ENCODE measurements around the gene CYCS.

CYCS gene

GRCh38 chr7:25125137-25125946, at the start of gene CYCS:
Gene CYCS, minus strand, starts transcription at chr7:25125260. Its CDS starts 1,141 bp downstream, at chr7:25124119.
- DNase-seq, result peak; percentile 98 to 100

DNA sequence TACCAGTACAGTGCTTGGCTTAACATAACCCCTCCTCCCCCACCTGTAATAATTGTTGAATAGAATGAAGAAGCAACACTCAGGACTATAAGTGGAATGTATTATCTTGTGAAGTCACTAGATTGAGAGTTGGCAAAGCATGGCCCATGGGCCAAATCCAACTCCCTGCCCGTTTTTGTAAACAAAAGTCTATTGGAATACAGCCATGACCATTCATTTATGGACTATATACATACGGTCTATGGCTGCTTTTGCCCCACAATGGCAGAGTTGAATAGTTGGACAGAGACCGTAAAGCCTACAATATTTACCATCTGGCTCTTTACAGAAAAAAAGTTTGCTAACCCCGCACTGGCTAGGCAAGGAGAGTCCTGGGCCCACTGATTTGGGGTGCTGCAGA, 48.1 kb upstream of the CYCS start:
- DNase-seq, result no peak

- DNase-seq, result no peak
Measured at GRCh38 chr7:25171516-25171915, 46.5 kb upstream of the CYCS start.

GRCh38 chr7:25171071-25171470, 46.0 kb upstream of the CYCS start:
- no peak for DNase-seq

DNA sequence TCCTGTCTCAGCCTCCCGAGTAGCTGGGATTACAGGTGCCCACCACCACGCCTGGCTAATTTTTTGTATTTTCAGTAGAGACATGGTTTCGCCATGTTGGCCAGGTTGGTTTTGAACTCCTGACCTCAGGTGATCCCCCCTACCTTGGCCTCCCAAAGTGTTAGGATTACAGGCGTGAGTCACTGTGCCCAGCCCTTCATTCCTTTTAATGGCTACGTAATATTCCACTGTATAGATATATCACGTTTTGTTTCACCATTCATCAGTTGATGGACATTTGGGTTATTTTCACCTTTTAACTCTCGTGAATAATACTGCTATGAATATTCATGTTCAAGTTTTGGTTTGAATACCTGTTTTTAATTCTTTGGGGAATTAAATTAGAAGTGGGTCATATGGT, 44.6 kb upstream of the CYCS start:
- DNase-seq, result no peak

- no peak for DNase-seq
Measured at GRCh38 chr7:25168145-25168544, 43.1 kb upstream of the CYCS start.

GRCh38 chr7:25167262-25167843, 42.3 kb upstream of the CYCS start:
- no peak for DNase-seq

DNA sequence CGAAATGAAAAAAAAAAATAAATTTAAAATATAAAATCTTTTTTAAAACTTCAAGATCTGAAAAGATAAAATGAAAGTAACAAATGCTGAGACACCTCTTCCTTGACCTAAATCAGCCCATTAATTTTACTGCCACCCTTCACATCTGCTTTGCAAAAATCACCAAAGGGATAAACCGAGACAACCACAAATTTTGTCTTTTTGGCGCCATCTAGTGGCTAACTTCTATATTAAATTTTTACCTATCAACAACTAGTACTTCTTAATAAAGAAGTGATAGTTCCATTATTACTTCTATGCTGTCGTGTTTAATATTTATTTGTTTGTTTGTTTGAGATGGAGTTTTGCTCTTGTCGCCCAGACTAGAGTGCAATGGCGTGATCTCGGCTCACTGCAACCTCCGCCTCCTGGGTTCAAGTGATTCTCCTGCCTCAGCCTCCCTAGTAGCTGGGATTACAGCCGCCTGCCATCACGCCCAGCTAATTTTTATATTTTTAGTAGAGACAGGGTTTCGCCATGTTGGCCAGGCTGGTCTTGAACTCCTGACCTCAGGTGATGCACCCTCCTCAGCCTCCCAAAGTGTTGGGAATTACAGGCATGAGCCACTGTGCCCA, 35.0 kb upstream of the CYCS start:
- peak in 1 of 2 experiments; percentile 27 for DNase-seq

DNA sequence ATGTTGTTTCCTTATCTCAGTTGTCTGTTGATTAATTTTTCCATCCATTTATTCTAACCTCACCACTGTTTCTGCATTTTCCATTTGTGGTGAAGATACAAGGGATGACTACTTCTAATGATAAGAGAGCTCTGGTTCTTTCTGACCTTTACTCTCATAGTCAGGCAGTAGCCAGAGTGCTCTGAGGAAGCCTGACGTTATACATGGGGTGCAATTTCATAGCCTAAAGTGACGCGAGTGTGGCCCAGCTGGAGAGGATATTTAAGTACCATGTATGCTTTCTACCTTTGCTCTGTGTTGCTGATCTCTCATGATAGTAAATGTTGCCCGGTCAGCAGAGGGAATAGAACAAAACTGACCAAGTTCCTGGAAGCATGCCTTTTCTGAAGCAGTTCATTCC, 33.9 kb upstream of the CYCS start:
- DNase-seq, result no peak

DNA sequence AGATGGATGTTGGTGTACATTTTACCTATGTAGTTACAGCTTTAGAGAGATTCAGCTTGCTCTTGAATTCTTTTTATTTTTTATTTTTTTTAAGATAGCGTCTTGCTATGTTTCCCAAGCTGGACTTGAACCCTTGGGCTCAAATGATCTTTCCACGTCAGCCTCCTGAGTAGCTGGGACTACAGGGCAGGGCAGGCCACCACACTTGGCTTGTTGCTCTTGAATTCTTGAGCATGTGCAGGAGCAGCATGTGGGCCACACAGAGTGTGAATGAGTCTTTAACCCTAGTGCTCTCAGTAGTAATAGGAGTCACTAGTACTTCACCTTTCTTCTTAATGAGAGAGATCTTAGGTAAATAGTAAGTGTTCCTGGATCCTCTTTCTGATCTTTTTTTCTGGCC, 26.7 kb upstream of the CYCS start:
- DNase-seq, result no peak

GRCh38 chr7:25149836-25150235, 24.8 kb upstream of the CYCS start:
- no peak for DNase-seq

DNA sequence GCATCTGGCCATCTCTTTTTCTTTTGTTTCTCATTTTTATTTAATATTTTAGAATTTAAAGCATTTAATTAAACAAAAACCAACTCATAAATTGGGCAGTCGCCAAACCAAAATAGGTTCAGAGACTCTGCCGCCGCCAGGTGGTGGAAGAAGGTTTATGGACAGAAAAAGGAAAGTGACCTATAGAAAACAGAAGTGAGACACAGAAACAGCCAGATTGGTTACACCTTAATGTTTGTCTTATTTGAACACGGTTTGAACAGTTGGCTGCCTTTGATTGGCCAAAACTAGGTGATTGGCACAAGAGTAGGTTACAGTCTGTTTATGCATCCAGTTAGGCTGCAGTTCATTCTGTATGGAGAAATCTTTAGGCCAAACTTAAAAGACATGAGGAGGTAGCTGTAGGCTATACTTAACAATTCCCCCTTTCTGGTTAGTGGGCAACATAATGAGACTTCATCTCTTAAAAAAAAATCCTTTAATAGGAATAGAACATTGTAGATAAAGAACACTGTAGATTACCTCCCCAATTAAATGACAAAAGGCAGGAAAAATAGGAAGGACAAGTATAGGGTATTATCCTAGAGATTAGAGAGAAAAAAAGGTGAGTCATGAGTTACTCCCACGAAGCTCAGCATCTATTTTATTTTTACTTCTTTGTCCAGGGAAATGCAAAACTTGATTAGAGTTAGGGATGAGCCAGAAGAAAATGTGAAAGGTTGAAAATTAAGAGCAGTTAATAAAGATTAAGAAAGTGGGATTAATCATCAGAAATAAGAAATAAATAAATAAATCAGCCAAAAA, 23.9 kb upstream of the CYCS start:
- peak in 1 of 2 experiments; percentile 3 for DNase-seq

GRCh38 chr7:25143763-25144162, 18.7 kb upstream of the CYCS start:
- no peak for DNase-seq

DNA sequence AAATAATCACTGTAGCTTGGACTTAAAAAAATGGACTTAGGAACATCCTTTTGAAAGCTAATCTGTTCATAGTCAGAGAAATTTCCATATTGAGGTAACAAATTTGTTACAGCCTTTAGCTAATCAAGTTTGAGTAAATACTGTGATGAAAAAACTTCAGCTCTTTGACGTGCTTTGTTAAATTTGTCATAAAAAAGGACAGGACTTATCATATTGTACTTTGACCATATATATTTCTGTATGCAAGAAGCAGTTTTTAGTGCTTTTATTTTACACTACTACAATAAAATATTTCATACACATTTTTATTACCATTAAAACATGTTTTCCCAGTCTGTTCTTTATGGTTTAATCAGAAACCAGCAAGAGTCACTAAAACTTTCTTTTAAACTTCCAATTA, 14.5 kb upstream of the CYCS start:
- DNase-seq, result no peak

- DNase-seq, result no peak
Measured at GRCh38 chr7:25134358-25135010, 9.4 kb upstream of the CYCS start.

- no peak for DNase-seq
Measured at GRCh38 chr7:25132430-25132829, 7.4 kb upstream of the CYCS start.

DNA sequence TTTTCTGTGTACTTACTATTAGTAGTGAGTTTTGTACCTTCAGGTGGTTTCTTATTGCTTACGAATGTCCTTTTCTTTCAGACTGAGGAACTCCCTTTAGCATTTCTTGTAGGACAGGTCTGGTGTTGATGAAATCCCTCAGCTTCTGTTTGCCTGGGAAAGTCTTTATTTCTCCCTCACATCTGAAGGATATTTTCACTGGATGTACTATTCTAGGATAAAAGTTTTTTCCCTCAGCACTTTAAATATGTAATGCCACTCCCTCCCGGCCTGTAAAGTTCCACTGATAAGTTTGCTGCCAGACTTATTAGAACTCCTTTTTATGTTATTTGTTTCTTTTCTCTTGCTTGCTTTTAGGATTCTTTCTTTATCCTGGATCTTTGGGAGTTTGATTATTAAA, 1.7 kb upstream of the CYCS start:
- DNase-seq, result no peak

DNA sequence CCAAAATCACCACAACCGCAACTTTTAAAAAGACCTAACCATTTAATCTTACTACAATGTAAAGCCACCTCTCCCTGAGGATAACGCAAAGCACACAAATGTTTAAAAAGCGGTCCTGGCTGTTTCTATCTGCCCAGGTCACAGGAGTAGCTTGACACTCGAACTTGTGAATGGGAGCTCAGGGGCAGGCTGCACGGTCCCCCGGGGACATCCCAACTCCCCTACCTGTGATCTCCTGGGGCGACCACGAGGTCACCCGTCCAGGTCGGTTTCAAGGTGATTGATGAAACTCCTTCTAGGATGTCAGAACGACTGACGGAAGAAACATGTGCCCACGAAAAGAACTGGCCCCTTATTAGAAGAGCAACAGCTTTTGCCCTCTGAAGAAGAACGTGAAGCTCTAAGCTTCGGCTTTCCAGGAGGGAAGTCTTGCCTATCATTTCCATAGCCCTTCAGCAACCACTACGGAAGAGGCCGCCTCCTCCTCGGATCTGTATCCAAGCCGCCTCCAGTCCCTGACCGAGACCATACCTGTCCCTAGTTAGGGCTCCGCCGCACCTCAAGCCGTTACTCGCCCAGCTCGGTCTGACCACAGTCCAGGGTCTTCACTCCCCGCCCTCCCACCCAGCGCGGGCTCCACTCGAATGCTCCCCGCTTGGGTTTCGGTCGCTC, 459 bp downstream of the CYCS start:
- no peak for DNase-seq

- DNase-seq, result no peak
Measured at GRCh38 chr7:25122373-25122772, 2.7 kb downstream of the CYCS start.

DNA sequence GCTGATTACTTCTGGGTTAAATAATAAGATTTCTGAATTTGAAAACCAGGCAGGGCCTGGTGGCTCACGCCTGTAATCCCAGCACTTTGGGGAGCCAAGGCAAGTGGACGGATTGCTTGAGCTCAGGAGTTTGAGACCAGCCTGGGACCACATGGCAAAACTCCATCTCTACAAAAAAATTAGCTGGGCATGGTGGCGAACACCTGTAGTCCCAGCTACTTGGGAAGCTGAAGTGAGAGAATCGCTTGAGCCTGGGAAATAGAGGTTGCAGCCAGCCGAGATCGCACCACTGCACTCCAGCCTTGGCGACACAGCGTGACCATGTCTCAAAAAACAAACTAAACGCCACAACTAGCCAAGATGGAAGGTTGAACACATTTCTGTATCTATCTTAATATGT, 3.5 kb downstream of the CYCS start:
- DNase-seq, result no peak

GRCh38 chr7:25119102-25119501, 6.0 kb downstream of the CYCS start:
- no peak for DNase-seq

DNA sequence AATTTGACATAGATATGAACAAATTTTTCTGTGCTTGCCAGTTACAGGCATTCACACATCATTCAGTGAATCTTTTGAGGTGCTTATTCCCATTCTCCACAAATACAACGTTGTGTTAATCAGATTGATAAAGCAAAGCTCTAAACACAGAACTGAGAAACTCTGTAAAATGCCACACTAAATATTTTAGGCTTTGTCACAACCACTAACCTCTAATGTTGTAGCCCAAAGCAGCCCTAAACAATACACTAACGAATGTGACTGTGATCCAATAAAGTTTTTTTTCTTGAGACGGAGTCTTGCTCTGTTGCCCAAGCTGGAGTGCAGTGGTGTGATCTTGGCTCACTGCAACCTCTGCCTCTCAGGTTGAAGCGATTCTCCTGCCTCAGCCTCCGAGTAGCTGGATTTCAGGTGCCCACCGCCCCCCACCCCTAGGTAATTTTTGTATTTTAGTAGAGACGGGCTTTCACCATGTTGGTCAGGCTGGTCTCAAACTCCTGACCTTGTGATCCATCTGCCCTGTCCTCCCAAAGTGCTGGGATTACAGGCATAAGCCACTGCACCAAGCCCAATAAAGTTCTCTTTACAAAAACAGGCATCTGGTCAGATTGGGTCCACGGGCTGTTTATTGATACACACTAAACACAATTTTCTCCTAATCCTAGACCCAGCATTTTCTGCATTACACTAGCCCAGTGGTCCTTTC, 6.9 kb downstream of the CYCS start:
- no peak for DNase-seq

Measured in NCI-H1930 (cell line).